ENCODE data around the gene TSPAN18.
A peak's percentile ranks its signal among the peaks of the same experiment; 100 is the strongest.

DNA sequence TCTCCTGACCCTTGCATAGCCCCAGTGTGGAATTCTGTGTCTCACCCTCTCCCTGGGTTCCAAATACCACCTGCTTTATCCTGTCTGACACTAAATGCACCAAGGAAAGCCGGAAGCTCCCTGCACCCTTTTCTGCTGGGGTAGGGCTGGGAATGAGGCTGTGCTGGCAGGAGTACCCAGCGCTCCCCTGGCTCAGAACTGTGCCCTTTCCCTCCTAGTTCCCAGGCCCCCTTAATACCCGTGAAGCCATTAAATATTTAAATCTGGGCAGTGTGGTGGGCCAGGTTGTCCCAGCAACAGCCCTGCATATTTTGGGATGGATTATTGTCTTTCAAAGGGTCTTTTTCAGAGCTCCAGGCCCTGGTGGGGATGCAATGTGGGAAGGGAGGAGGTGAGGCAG, 160.9 kb downstream of the TSPAN18 start:
- TF ChIP-seq CTCF (IDR thresholded peaks at IDR 0.05; ENCODE audit: control extremely low read depth in 1 of 3, insufficient read depth in 1 of 3, low read depth in 1 of 3, low read length in 3 of 3): no peak
- no peak for TF ChIP-seq EZH2 (IDR thresholded peaks at IDR 0.05; ENCODE audit: low read depth, low read length, severe bottlenecking)
- peak; percentile 45 for TF ChIP-seq ASH2L (IDR thresholded peaks at IDR 0.05; ENCODE audit: low read length)
- no peak for TF ChIP-seq MAFK (IDR thresholded peaks at IDR 0.05; ENCODE audit: low read depth, low read length)
